GM06990 (cell line): ENCODE results near the gene LGR6.
A peak's percentile ranks its signal among the peaks of the same experiment; 100 is the strongest.
"Not testable (repeated sequence)": the region's sequence is repeated elsewhere in the genome, so short reads cannot be mapped to it uniquely, and the experiment has no call there.

Experiments used
- DNase-seq: peaks from one replicate; pipeline ENCODE4 v3.0.0-alpha.2; 2011; ENCODE audit not compliant: insufficient read length; ENCODE audit errors: extremely low read depth
- H3K27me3 ChIP-seq: replicated peaks from 2 replicates; pipeline ENCODE4 v1.6.0; 2011; ENCODE audit warnings: low read length; ENCODE audit not compliant: control insufficient read depth, insufficient read depth
- H3K36me3 ChIP-seq: 2 replicates; pipeline ENCODE4 v1.5.1; 2011; ENCODE audit warnings: low read length; ENCODE audit not compliant: control insufficient read depth, insufficient read depth
- H3K4me3 ChIP-seq: replicated peaks from 2 replicates; pipeline ENCODE4 v1.5.1; 2011; ENCODE audit warnings: low read depth, mild to moderate bottlenecking, control low read depth, low read length
- CTCF ChIP-seq: IDR thresholded peaks from 2 replicates; pipeline ENCODE4 v1.5.1; 2011; ENCODE audit warnings: low read length, control low read depth, mild to moderate bottlenecking, inconsistent platforms; ENCODE audit not compliant: insufficient read depth, poor library complexity, severe bottlenecking

Gene LGR6

DNA sequence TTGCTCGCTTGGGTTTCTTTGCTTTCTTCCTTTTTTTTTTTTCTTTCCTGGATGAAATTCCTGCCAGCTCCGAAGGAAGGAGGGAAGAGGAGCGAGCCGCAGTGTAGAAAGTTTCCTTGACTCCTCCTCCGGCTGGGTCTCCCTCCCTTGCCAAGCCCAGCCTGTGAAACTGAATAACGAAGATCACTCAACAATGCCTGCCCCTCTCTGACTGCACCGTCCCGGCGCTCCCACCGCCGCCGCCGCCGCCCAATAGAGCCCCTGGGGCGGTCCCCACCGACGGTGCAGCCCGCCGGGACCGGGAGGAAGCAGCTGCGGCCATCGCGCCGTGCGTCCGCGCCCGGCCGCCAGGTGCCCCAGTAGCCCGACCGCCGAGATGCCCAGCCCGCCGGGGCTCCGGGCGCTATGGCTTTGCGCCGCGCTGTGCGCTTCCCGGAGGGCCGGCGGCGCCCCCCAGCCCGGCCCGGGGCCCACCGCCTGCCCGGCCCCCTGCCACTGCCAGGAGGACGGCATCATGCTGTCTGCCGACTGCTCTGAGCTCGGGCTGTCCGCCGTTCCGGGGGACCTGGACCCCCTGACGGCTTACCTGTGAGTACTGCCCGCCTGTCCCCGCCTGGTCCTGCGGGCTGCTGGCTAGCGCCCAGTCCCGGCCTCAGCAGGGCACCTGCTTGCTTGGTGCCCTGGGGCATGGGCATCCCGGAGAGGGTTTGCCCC, at the start of gene LGR6:
Gene LGR6 (plus strand): TSS at position 186 of the 714 bp plus-strand sequence. CDS start 191 bp downstream, at position 377.
- Histone ChIP-seq H3K36me3 (no peaks in the 10 kb centered on the region), H3K27me3 (peaks cover 7% of the 10 kb centered on the region), H3K4me3 (no peak within 1 kb of the TSS)
- no peak for DNase-seq
- TF ChIP-seq CTCF, result no peak

GRCh38 chr1:202144402-202145067, 49.1 kb upstream of the LGR6 start, which contains the start of gene ARL8A:
Gene ARL8A, minus strand, starts transcription at chr1:202144737. Its CDS starts 165 bp downstream, at chr1:202144572.
- DNase-seq, result peak; percentile 66
- peaks cover 17% of the 10 kb centered on the region for H3K36me3 ChIP-seq
- H3K27me3 ChIP-seq, result no peaks in the 10 kb centered on the region
- TF ChIP-seq CTCF, result no peak
- peak within 1 kb of the TSS; percentile 93 for H3K4me3 ChIP-seq

GRCh38 chr1:202145068-202145743, 48.4 kb upstream of the LGR6 start:
- Histone ChIP-seq H3K27me3 (no peaks in the 10 kb centered on the region), H3K4me3 (peak overlapping the region; percentile 93), H3K36me3 (peaks cover 20% of the 10 kb centered on the region)
- no peak for TF ChIP-seq CTCF
- DNase-seq, result peak; percentile 44

- not testable (repeated sequence) for H3K4me3 ChIP-seq, DNase-seq, H3K27me3 ChIP-seq
- H3K36me3 ChIP-seq, result peaks cover 25% of the 10 kb centered on the region
Observed at GRCh38 chr1:202145744-202146140, 47.9 kb upstream of the LGR6 start.

- H3K36me3 ChIP-seq, result peaks cover 30% of the 10 kb centered on the region
- no peaks in the 10 kb centered on the region for H3K27me3 ChIP-seq
- DNase-seq, result no peak
- TF ChIP-seq CTCF, result no peak
- H3K4me3 ChIP-seq, result no peak overlapping the region
Observed at GRCh38 chr1:202146279-202146678, 47.3 kb upstream of the LGR6 start.

DNA sequence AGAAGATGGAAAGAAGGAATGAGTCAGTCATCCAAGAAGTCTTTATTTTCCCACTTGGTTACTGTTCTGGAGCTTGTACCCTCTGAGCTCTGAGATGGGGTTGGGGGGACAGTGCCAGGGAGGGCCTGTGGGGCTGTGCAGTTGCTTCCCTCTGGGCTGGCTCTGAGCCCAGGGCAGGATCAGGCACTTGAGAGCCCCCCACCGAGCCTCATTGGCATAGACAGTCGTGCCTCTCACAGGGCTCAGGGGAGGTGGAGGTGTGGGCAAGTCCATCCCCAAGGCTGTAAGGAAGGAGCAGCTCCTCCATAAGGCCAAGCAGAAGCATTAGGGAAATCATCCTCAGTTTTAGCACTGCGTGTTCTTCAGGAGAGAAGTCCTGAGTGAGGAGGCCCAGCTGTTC, 46.6 kb upstream of the LGR6 start:
- H3K36me3 ChIP-seq, result peaks cover 30% of the 10 kb centered on the region
- DNase-seq, result no peak
- TF ChIP-seq CTCF, result no peak

More for the DNA sequence above, 46.6 kb upstream of the LGR6 start:
- no peaks in the 10 kb centered on the region for H3K27me3 ChIP-seq
- no peak overlapping the region for H3K4me3 ChIP-seq
